H9 (cell line): ENCODE measurements around the gene CLIP4. TPM values are rescaled to one million over a fixed set of nuclear protein-coding genes. Genes with fewer than 3 reads are reported as not detected.

Source experiments
- DNase-seq: peaks from one replicate; pipeline ENCODE4 v3.0.0-alpha.2; 2017
- H2AFZ ChIP-seq: one replicate; pipeline ENCODE4 v1.6.1; 2013; ENCODE audit warnings: mild to moderate bottlenecking, low read length, control low read depth, moderate library complexity
- H2AK5ac ChIP-seq: 2 replicates; pipeline ENCODE4 v1.6.1; 2013; ENCODE audit warnings: low read length, control low read depth, mixed read lengths; ENCODE audit not compliant: insufficient read length
- H2BK120ac ChIP-seq: one replicate; pipeline ENCODE4 v1.6.1; 2013; ENCODE audit warnings: low read depth, mild to moderate bottlenecking, low read length, control low read depth, inconsistent platforms; ENCODE audit not compliant: poor library complexity, severe bottlenecking
- H2BK12ac ChIP-seq: 2 replicates; pipeline ENCODE4 v1.6.1; 2013; ENCODE audit warnings: low read length, control low read depth, mixed read lengths, low read depth; ENCODE audit not compliant: insufficient read length
- H2BK15ac ChIP-seq: 2 replicates; pipeline ENCODE4 v1.6.1; 2013; ENCODE audit warnings: low read depth, low read length, control low read depth
- H2BK20ac ChIP-seq: one replicate; pipeline ENCODE4 v1.6.1; 2013; ENCODE audit warnings: low read depth, mild to moderate bottlenecking, low read length, control low read depth, inconsistent platforms; ENCODE audit not compliant: poor library complexity, severe bottlenecking
- H2BK5ac ChIP-seq: 2 replicates; pipeline ENCODE4 v1.6.1; 2013; ENCODE audit warnings: low read length, control low read depth, mixed read lengths; ENCODE audit not compliant: insufficient read length
- H3K14ac ChIP-seq: 2 replicates; pipeline ENCODE4 v1.6.1; 2013; ENCODE audit warnings: low read length, control low read depth; ENCODE audit not compliant: insufficient read depth
- H3K18ac ChIP-seq: 2 replicates; pipeline ENCODE4 v1.6.1; 2013; ENCODE audit warnings: low read depth, mild to moderate bottlenecking, mixed read lengths, low read length, control low read depth; ENCODE audit not compliant: insufficient read length
- H3K23ac ChIP-seq: 2 replicates; pipeline ENCODE4 v1.6.1; 2013; ENCODE audit warnings: low read length, control low read depth, mixed read lengths, low read depth; ENCODE audit not compliant: insufficient read length
- H3K23me2 ChIP-seq: 2 replicates; pipeline ENCODE4 v1.6.1; 2013; ENCODE audit warnings: low read depth, mild to moderate bottlenecking, mixed read lengths, low read length, control low read depth; ENCODE audit not compliant: insufficient read length, poor library complexity, severe bottlenecking
- H3K27ac ChIP-seq: 2 replicates; pipeline ENCODE4 v1.5.1; 2013; ENCODE audit warnings: low read length, control low read depth, mixed read lengths, low read depth; ENCODE audit not compliant: insufficient read length
- H3K27me3 ChIP-seq: 2 replicates; pipeline ENCODE4 v1.6.1; 2013; ENCODE audit warnings: low read length, control low read depth, inconsistent platforms; ENCODE audit not compliant: insufficient read depth
- H3K4ac ChIP-seq: 2 replicates; pipeline ENCODE4 v1.6.1; 2013; ENCODE audit warnings: low read depth, mild to moderate bottlenecking, control low read depth, inconsistent platforms, low read length, moderate library complexity
- H3K4me1 ChIP-seq: 2 replicates; pipeline ENCODE4 v1.6.1; 2013; ENCODE audit warnings: low read length, control low read depth, inconsistent platforms; ENCODE audit not compliant: insufficient read depth
- H3K4me2 ChIP-seq: 2 replicates; pipeline ENCODE4 v1.6.1; 2013; ENCODE audit warnings: low read length, control low read depth, mixed read lengths; ENCODE audit not compliant: insufficient read length, insufficient read depth
- H3K56ac ChIP-seq: 2 replicates; pipeline ENCODE4 v1.6.1; 2013; ENCODE audit warnings: low read depth, mild to moderate bottlenecking, mixed read lengths, low read length, control low read depth; ENCODE audit not compliant: insufficient read length
- H3K79me1 ChIP-seq: 2 replicates; pipeline ENCODE4 v1.6.1; 2013; ENCODE audit warnings: low read depth, mild to moderate bottlenecking, moderate library complexity, low read length, control low read depth, inconsistent platforms; ENCODE audit not compliant: insufficient read depth, poor library complexity, severe bottlenecking
- H3K79me2 ChIP-seq: 2 replicates; pipeline ENCODE4 v1.6.1; 2013; ENCODE audit warnings: low read length, control low read depth, inconsistent platforms; ENCODE audit not compliant: insufficient read depth
- H3K9ac ChIP-seq: 2 replicates; pipeline ENCODE4 v1.6.1; 2013; ENCODE audit warnings: low read length, control low read depth, mixed read lengths; ENCODE audit not compliant: insufficient read length; ENCODE audit errors: extremely low read depth
- H3K9me3 ChIP-seq: one replicate; pipeline ENCODE4 v1.6.1; 2013; ENCODE audit warnings: low read depth, low read length, inconsistent platforms; ENCODE audit not compliant: control insufficient read depth
- H3T11ph ChIP-seq: one replicate; pipeline ENCODE4 v1.6.1; 2013; ENCODE audit warnings: mild to moderate bottlenecking, low read length, control low read depth, inconsistent platforms
- H4K20me1 ChIP-seq: one replicate; pipeline ENCODE4 v1.6.1; 2013; ENCODE audit not compliant: control insufficient read depth, insufficient read length, insufficient read depth
- H4K5ac ChIP-seq: 2 replicates; pipeline ENCODE4 v1.6.1; 2013; ENCODE audit warnings: low read depth, mild to moderate bottlenecking, mixed read lengths, low read length, control low read depth; ENCODE audit not compliant: insufficient read length
- H4K8ac ChIP-seq: replicated peaks from 2 replicates; pipeline ENCODE4 v1.6.1; 2013; ENCODE audit warnings: low read length, control low read depth, mixed read lengths, low read depth; ENCODE audit not compliant: insufficient read length
- H4K91ac ChIP-seq: 2 replicates; pipeline ENCODE4 v1.6.1; 2013; ENCODE audit warnings: low read depth, mild to moderate bottlenecking, moderate library complexity, mixed read lengths, low read length, control low read depth; ENCODE audit not compliant: insufficient read length
- H3K27ac Mint-ChIP-seq, 3 experiments: 2 replicates in 2 of 3; 3 replicates in 1 of 3; pipeline ENCODE4 v1.8.0; 2020 to 2021; ENCODE audit warnings: mixed read lengths in 3 of 3, mild to moderate bottlenecking in 1 of 3, moderate library complexity in 1 of 3
- H3K27me3 Mint-ChIP-seq: 2 replicates; pipeline ENCODE4 v1.8.0; 2021; ENCODE audit warnings: low read depth, mild to moderate bottlenecking, moderate library complexity, mixed read lengths
- H3K36me3 Mint-ChIP-seq, 3 experiments: 2 replicates in 2 of 3; 3 replicates in 1 of 3; pipeline ENCODE4 v1.8.0; 2020 to 2021; ENCODE audit warnings: low read depth in 3 of 3, mixed read lengths in 3 of 3; ENCODE audit not compliant: insufficient read depth in 1 of 3
- H3K4me1 Mint-ChIP-seq, 2 experiments: 2 replicates each; pipeline ENCODE4 v1.8.0; 2020; ENCODE audit warnings: mixed read lengths in 2 of 2
- H3K4me3 Mint-ChIP-seq, 2 experiments: 2 replicates in 1 of 2; 3 replicates in 1 of 2; pipeline ENCODE4 v1.8.0; 2020 to 2021; ENCODE audit warnings: mild to moderate bottlenecking in 2 of 2, mixed read lengths in 2 of 2, moderate library complexity in 1 of 2
- H3K9me3 Mint-ChIP-seq, 2 experiments: 2 replicates in 1 of 2; 3 replicates in 1 of 2; pipeline ENCODE4 v1.8.0; 2020; ENCODE audit warnings: mild to moderate bottlenecking in 2 of 2, mixed read lengths in 2 of 2, moderate library complexity in 1 of 2
- CTCF ChIP-seq: fragments of 200-600 bp; sonication (generic); conservative IDR thresholded peaks from 3 replicates; pipeline ENCODE4 v1.8.0; 2021; ENCODE audit warnings: antibody characterized with exemption, mild to moderate bottlenecking
- WGBS: extraction: QIAGEN DNeasy Blood & Tissue Kit; methylation state at CpG from one replicate; pipeline ENCODE4 v1.1.7; 2013; ENCODE audit warnings: missing lambda C conversion rate, low lambda C conversion rate, mixed read lengths; ENCODE audit not compliant: insufficient read length; ENCODE audit errors: extremely low coverage; 5-methylcytosine and 5-hydroxymethylcytosine counted together
- total RNA-seq: library from RNA; stranded (reverse); gene quantifications from 2 replicates; pipeline ENCODE4 v1.2.1, GENCODE V29; 2021

The CLIP4 gene
- total RNA-seq, 1 experiment from 2014 or later: 0.66 TPM

- no peak overlapping the region for H3K4me2 ChIP-seq
- H3K4ac ChIP-seq: no peak overlapping the region
Measured at GRCh38 chr2:29139152-29139551, 23.9 kb downstream of the CLIP4 start.

More at GRCh38 chr2:29139152-29139551, 23.9 kb downstream of the CLIP4 start:
- H2BK5ac ChIP-seq: no peak overlapping the region
- Mint-ChIP-seq H3K9me3 (peaks cover 9 to 11% of the 10 kb centered on the region in 2 experiments; a peak in 4 of 5 replicates), H3K36me3 (peaks cover 0 to 7% (median 0%) of the 10 kb centered on the region in 3 experiments; a peak in 1 of 7 replicates), H3K4me3 (no peak overlapping the region), H3K27ac (no peak overlapping the region), H3K4me1 (no peaks in the 10 kb centered on the region), H3K27me3 (peaks cover 1% of the 10 kb centered on the region; the same call in 1 of the 2 replicates)
- no CpG with 5 or more reads among the region's 3 CpGs for WGBS
- no peak overlapping the region for H3K9ac ChIP-seq
- no peaks in the 10 kb centered on the region for H3K23me2 ChIP-seq
- no peak for DNase-seq
- H3K4me1 ChIP-seq: no peaks in the 10 kb centered on the region
- H3K9me3 ChIP-seq: no peaks in the 10 kb centered on the region
- H2AK5ac ChIP-seq: no peak overlapping the region
- no peak overlapping the region for H3T11ph ChIP-seq
- H4K91ac ChIP-seq: no peak overlapping the region
- H4K8ac ChIP-seq: no peak overlapping the region
- no peaks in the 10 kb centered on the region for H3K27me3 ChIP-seq
- no peak overlapping the region for H2BK120ac ChIP-seq
- no peaks in the 10 kb centered on the region for H3K79me2 ChIP-seq
- H4K5ac ChIP-seq: no peak overlapping the region
- no peak overlapping the region for H2BK12ac ChIP-seq
- H3K79me1 ChIP-seq: no peaks in the 10 kb centered on the region
- H3K18ac ChIP-seq: no peak overlapping the region
- no peak overlapping the region for H3K14ac ChIP-seq
- no peaks in the 10 kb centered on the region for H4K20me1 ChIP-seq
- no peak for TF ChIP-seq CTCF
- no peak overlapping the region for H2BK20ac ChIP-seq
- no peak overlapping the region for H2BK15ac ChIP-seq
- H3K56ac ChIP-seq: no peak overlapping the region
- H3K23ac ChIP-seq: no peak overlapping the region
- H3K27ac ChIP-seq: no peak overlapping the region
- no peak overlapping the region for H2AFZ ChIP-seq
